IMR-90 (cell line): Measurements from ENCODE around the gene ZFHX3. TPM values are rescaled to one million over a fixed set of nuclear protein-coding genes. Genes with fewer than 3 reads are reported as not detected.
A peak's percentile ranks its signal among the peaks of the same experiment; 100 is the strongest.

ENCODE experiments used
- ATAC-seq: fragments of 200-7000 bp; cut with Tn5 transposase; 2 replicates; pipeline ENCODE4 v1.9.1; 2020; ENCODE audit warnings: low read depth, mild to moderate bottlenecking, moderate library complexity
- BruUV-seq: library from RNA; stranded (reverse); fragments of 400-500 nt; replicated peaks from 2 replicates; lab custom pipeline; 2021; lab: Mats Ljungman, UMichigan
- CTCF ChIA-PET: fragments of 300-600 bp; formaldehyde crosslinking; extraction: SDS; loops from one replicate; lab custom pipeline; 2021; ENCODE audit warnings: antibody characterized with exemption; lab: Yijun Ruan, JAX
- POLR2A ChIA-PET: fragments of 300-600 bp; sonication (Branson Sonifier 250); formaldehyde crosslinking; loops from one replicate; lab custom pipeline; 2022; ENCODE audit warnings: antibody characterized with exemption; ENCODE audit not compliant: unreplicated experiment; lab: Charles Lee
- DNase-seq: peaks from one replicate; pipeline ENCODE4 v3.0.0; 2013
- H2AFZ ChIP-seq: replicated peaks from 2 replicates; pipeline ENCODE3; 2013; ENCODE audit warnings: low read length, mild to moderate bottlenecking; ENCODE audit not compliant: poor library complexity
- H2AK5ac ChIP-seq: 2 replicates; pipeline ENCODE4 v1.6.1; 2013; ENCODE audit warnings: low read depth, low read length, inconsistent platforms
- H2AK9ac ChIP-seq: replicated peaks from 2 replicates; pipeline ENCODE3; 2013; ENCODE audit warnings: mild to moderate bottlenecking, low read depth, low read length, moderate library complexity; ENCODE audit not compliant: poor library complexity
- H2BK120ac ChIP-seq: 2 replicates; pipeline ENCODE4 v1.6.1; 2013; ENCODE audit warnings: low read depth, low read length, inconsistent platforms
- H2BK15ac ChIP-seq: 3 replicates; pipeline ENCODE4 v1.6.1; 2013; ENCODE audit warnings: low read depth, low read length, inconsistent platforms
- H2BK20ac ChIP-seq: 2 replicates; pipeline ENCODE4 v1.6.1; 2013; ENCODE audit warnings: low read depth, mild to moderate bottlenecking, inconsistent platforms, low read length, moderate library complexity
- H2BK5ac ChIP-seq: 2 replicates; pipeline ENCODE4 v1.6.1; 2013; ENCODE audit warnings: mild to moderate bottlenecking, low read depth, low read length, inconsistent platforms; ENCODE audit not compliant: poor library complexity, severe bottlenecking
- H3K14ac ChIP-seq: replicated peaks from 2 replicates; pipeline ENCODE4 v1.6.1; 2013; ENCODE audit warnings: low read depth, low read length, inconsistent platforms
- H3K18ac ChIP-seq: 2 replicates; pipeline ENCODE4 v1.6.1; 2013; ENCODE audit warnings: low read depth, low read length, control low read depth
- H3K23ac ChIP-seq: 2 replicates; pipeline ENCODE4 v1.6.1; 2013; ENCODE audit warnings: low read depth, low read length, inconsistent platforms
- H3K27ac ChIP-seq: 2 replicates; pipeline ENCODE4 v1.5.1; 2013; ENCODE audit warnings: mild to moderate bottlenecking, control low read depth, low read length; ENCODE audit not compliant: insufficient read depth
- H3K27me3 ChIP-seq: 2 replicates; pipeline ENCODE4 v1.6.1; 2013; ENCODE audit warnings: low read length; ENCODE audit not compliant: control insufficient read depth, insufficient read depth
- H3K36me3 ChIP-seq: 2 replicates; pipeline ENCODE4 v1.6.1; 2013; ENCODE audit warnings: low read length, mixed read lengths; ENCODE audit not compliant: control insufficient read depth, insufficient read depth
- H3K4ac ChIP-seq: 2 replicates; pipeline ENCODE4 v1.6.1; 2013; ENCODE audit warnings: low read depth, low read length, inconsistent platforms
- H3K4me1 ChIP-seq: 2 replicates; pipeline ENCODE4 v1.6.1; 2013; ENCODE audit warnings: low read length, mixed read lengths; ENCODE audit not compliant: control insufficient read depth, insufficient read depth
- H3K4me2 ChIP-seq: 2 replicates; pipeline ENCODE4 v1.6.1; 2013; ENCODE audit warnings: low read depth, mild to moderate bottlenecking, control low read depth, low read length, moderate library complexity
- H3K4me3 ChIP-seq: 2 replicates; pipeline ENCODE4 v1.5.1; 2013; ENCODE audit warnings: low read depth, mild to moderate bottlenecking, control low read depth, low read length, moderate library complexity; ENCODE audit not compliant: insufficient read depth
- H3K56ac ChIP-seq: 2 replicates; pipeline ENCODE4 v1.6.1; 2013; ENCODE audit warnings: low read length, inconsistent platforms; ENCODE audit not compliant: insufficient read depth; ENCODE audit errors: extremely low read depth
- H3K79me1 ChIP-seq, 2 experiments: 2 replicates each; pipeline ENCODE4 v1.6.1; 2013; ENCODE audit warnings: low read length in 2 of 2, inconsistent platforms in 1 of 2, low read depth in 1 of 2
- H3K9ac ChIP-seq: 2 replicates; pipeline ENCODE4 v1.6.1; 2013; ENCODE audit warnings: low read depth, low read length, control low read depth
- H3K9me1 ChIP-seq: 2 replicates; pipeline ENCODE4 v1.6.1; 2013; ENCODE audit warnings: low read length, inconsistent platforms; ENCODE audit not compliant: insufficient read depth
- H3K9me3 ChIP-seq: 2 replicates; pipeline ENCODE4 v1.6.1; 2013; ENCODE audit warnings: low read length; ENCODE audit not compliant: control insufficient read depth, insufficient read depth
- H4K20me1 ChIP-seq: 2 replicates; pipeline ENCODE4 v1.6.1; 2013; ENCODE audit warnings: low read length, inconsistent platforms; ENCODE audit not compliant: insufficient read depth
- H4K5ac ChIP-seq: 2 replicates; pipeline ENCODE4 v1.6.1; 2013; ENCODE audit warnings: mild to moderate bottlenecking, low read depth, low read length, control low read depth
- H4K8ac ChIP-seq, 2 experiments: 2 replicates each; pipeline ENCODE4 v1.6.1; 2013; ENCODE audit warnings: low read depth in 2 of 2, low read length in 2 of 2, control low read depth in 1 of 2, inconsistent platforms in 1 of 2
- H4K91ac ChIP-seq: 2 replicates; pipeline ENCODE4 v1.6.1; 2013; ENCODE audit warnings: low read depth, low read length, inconsistent platforms; ENCODE audit not compliant: insufficient read depth
- BHLHE40 ChIP-seq: fragments of 150-350 bp; IDR thresholded peaks from 2 replicates; pipeline ENCODE4 v1.6.1; 2016; ENCODE audit warnings: mild to moderate bottlenecking, low read depth, low read length
- CEBPB ChIP-seq: IDR thresholded peaks from 2 replicates; pipeline ENCODE4 v1.6.1; 2012; ENCODE audit warnings: low read depth, low read length, improper control_type of control experiment
- CTCF ChIP-seq: conservative IDR thresholded peaks from 2 replicates; pipeline ENCODE4 v1.5.1; 2012; ENCODE audit warnings: mild to moderate bottlenecking, low read depth, low read length, improper control_type of control experiment
- FOS ChIP-seq: fragments of 150-350 bp; IDR thresholded peaks from 2 replicates; pipeline ENCODE4 v1.6.1; 2016; ENCODE audit warnings: low read depth, low read length
- MXI1 ChIP-seq: IDR thresholded peaks from 2 replicates; pipeline ENCODE4 v1.6.1; 2012; ENCODE audit warnings: low read depth, mild to moderate bottlenecking, low read length, moderate library complexity, borderline replicate concordance
- NFE2L2 ChIP-seq: fragments of 150-350 bp; IDR thresholded peaks from 2 replicates; pipeline ENCODE4 v1.6.1; 2016; ENCODE audit warnings: low read depth, mild to moderate bottlenecking, low read length
- RAD21 ChIP-seq: IDR thresholded peaks from 2 replicates; pipeline ENCODE4 v1.6.1; 2012; ENCODE audit warnings: low read length, improper control_type of control experiment
- RFX5 ChIP-seq: IDR thresholded peaks from 2 replicates; pipeline ENCODE4 v1.8.0; 2012; ENCODE audit warnings: low read depth, mild to moderate bottlenecking, low read length, moderate library complexity
- SMC3 ChIP-seq: fragments of 150-350 bp; IDR thresholded peaks from 2 replicates; pipeline ENCODE4 v1.6.1; 2016; ENCODE audit warnings: low read depth, mild to moderate bottlenecking, antibody characterized with exemption, low read length, moderate library complexity
- USF2 ChIP-seq: fragments of 150-350 bp; IDR thresholded peaks from 2 replicates; pipeline ENCODE4 v1.6.1; 2017; ENCODE audit warnings: mild to moderate bottlenecking, antibody characterized with exemption, low read length, low read depth
- WGBS, 2 experiments: methylation state at CpG; one replicate each; pipeline versions ENCODE4 v1.1.5 to v1.1.7; 2013; ENCODE audit warnings: missing lambda C conversion rate in 2 of 2; ENCODE audit not compliant: insufficient read length in 1 of 2; ENCODE audit errors: extremely low coverage in 2 of 2; 5-methylcytosine and 5-hydroxymethylcytosine counted together
- dilution Hi-C: fragments of 300-500 bp; cut with HindIII; formaldehyde crosslinking; loops from one replicate; pipeline ENCODE4 v1.14.3; 2018; ENCODE audit warnings: low sequenced_read_pairs; ENCODE audit not compliant: unreplicated experiment
- in situ Hi-C: fragments of 300-500 bp; cut with MboI; formaldehyde crosslinking; loops from 3 replicates; pipeline ENCODE4 v1.14.3; 2019; ENCODE audit warnings: low sequenced_read_pairs, inconsistent platforms, mixed read lengths
- intact Hi-C: fragments of 100-400 bp; cut with micrococcal nuclease; formaldehyde crosslinking; loops from 2 replicates; pipeline ENCODE4 v1.10.0; 2022
- polyA plus RNA-seq, 3 experiments: library from polyadenylated mRNA; depleted of rRNA; stranded (reverse); fragments of >200 nt; gene quantifications; 2 replicates each; pipeline ENCODE4 v1.2.3, GENCODE V29; 2012; ENCODE audit warnings: low replicate concordance in 1 of 3
- total RNA-seq: library from RNA; depleted of rRNA; stranded (reverse); fragments of >200 nt; gene quantifications from 2 replicates; pipeline ENCODE4 v1.2.3, GENCODE V29; 2012

Gene ZFHX3
- total and polyA plus RNA-seq, 2 of the 4 experiments (the other 2 are of a cell fraction): 1.4 to 1.7 TPM

GRCh38 chr16:72787514-72788268 is 260.2 kb downstream of the ZFHX3 start:
- H2AK5ac ChIP-seq: peak overlapping the region; percentile 38; the same call in 1 of the 2 replicates
- no TSS peak for BruUV-seq
- peak overlapping the region; percentile 94 for H3K4ac ChIP-seq
- H2BK15ac ChIP-seq: no peak overlapping the region; the same call in 2 of the 3 replicates
- TF ChIP-seq MXI1 (no peak), RFX5 (no peak), FOS (peak; percentile 59), RAD21 (no peak), CTCF (no peak), BHLHE40 (peak; percentile 90), SMC3 (no peak), NFE2L2 (no peak), USF2 (no peak), CEBPB (peak; percentile 87)
- H4K91ac ChIP-seq: peak overlapping the region; percentile 84
- peak overlapping the region; percentile 67 for H2AK9ac ChIP-seq
- peak overlapping the region; percentile 75 for H3K56ac ChIP-seq
- peak overlapping the region; percentile 80 for H4K5ac ChIP-seq
- H3K9me3 ChIP-seq: no peaks in the 10 kb centered on the region
- WGBS, 2 experiments: 3% methylated on average over 21 of the region's 43 CpGs; no CpG with 5 or more reads in 1 of the 2 experiments
- peak overlapping the region; percentile 87; the same call in 1 of the 2 replicates for H3K18ac ChIP-seq
- peak overlapping the region; percentile 85 for H3K27ac ChIP-seq
- H3K14ac ChIP-seq: peak overlapping the region; percentile 87
- ChIA-PET POLR2A (no interaction called here), CTCF (interaction anchor here (0.6 kb wide), 1 partner anchor 11 kb away, joined by 3 read pairs; no protein-coding TSS in a partner anchor)
- H3K4me3 ChIP-seq: peak overlapping the region; percentile 76
- H3K36me3 ChIP-seq: peaks cover 13% of the 10 kb centered on the region; the same call in 1 of the 2 replicates
- H3K9me1 ChIP-seq: peaks cover 4% of the 10 kb centered on the region
- peak overlapping the region; percentile 67 for H2BK20ac ChIP-seq
- dilution Hi-C loops (no loop called here), in situ Hi-C loops (no loop called here), intact Hi-C loops (loop anchor here (2.0 to 10.0 kb wide), 4 partner anchors 271 to 1507 kb away; partner anchors contain the start of gene PSMD7)
- peak overlapping the region in 1 of 2 experiments; percentile 95; a peak in 2 of 4 replicates for H4K8ac ChIP-seq
- DNase-seq: peak; percentile 94
- H2BK120ac ChIP-seq: peak overlapping the region; percentile 89
- ATAC-seq: peak; percentile 87
- peak overlapping the region; percentile 70 for H2BK5ac ChIP-seq
- H3K4me1 ChIP-seq: peaks cover 7% of the 10 kb centered on the region
- H3K79me1 ChIP-seq: peaks cover 2 to 8% of the 10 kb centered on the region in 2 experiments; a peak in 2 of 4 replicates
- H4K20me1 ChIP-seq: no peaks in the 10 kb centered on the region
- peak overlapping the region; percentile 92 for H2AFZ ChIP-seq
- H3K9ac ChIP-seq: peak overlapping the region; percentile 85
- H3K23ac ChIP-seq: peak overlapping the region; percentile 95
- peak overlapping the region; percentile 95 for H3K4me2 ChIP-seq
- no peaks in the 10 kb centered on the region for H3K27me3 ChIP-seq
